Endodermal cell (in vitro differentiated cells): ENCODE results near the gene NEDD4L. TPM values are rescaled to one million over a fixed set of nuclear protein-coding genes. Genes with fewer than 3 reads are reported as not detected.

Experiments
- DNase-seq: peaks from one replicate; pipeline ENCODE4 v3.0.0-alpha.2; 2017
- H3K27ac ChIP-seq: 2 replicates; pipeline ENCODE4 v1.5.1; 2013; ENCODE audit warnings: mild to moderate bottlenecking, low read depth, low read length, moderate library complexity
- H3K27me3 ChIP-seq: 2 replicates; pipeline ENCODE4 v1.6.1; 2013; ENCODE audit warnings: mild to moderate bottlenecking, low read length, moderate library complexity; ENCODE audit not compliant: insufficient read depth, control insufficient read depth, poor library complexity, severe bottlenecking
- H3K36me3 ChIP-seq: 2 replicates; pipeline ENCODE4 v1.7.0; 2013; ENCODE audit warnings: mild to moderate bottlenecking, low read length, moderate library complexity; ENCODE audit not compliant: control insufficient read depth, insufficient read depth
- H3K4me1 ChIP-seq: one replicate; pipeline ENCODE4 v1.7.0; 2013; ENCODE audit warnings: low read length; ENCODE audit not compliant: control insufficient read depth, insufficient read depth
- H3K4me3 ChIP-seq: 2 replicates; pipeline ENCODE4 v1.5.1; 2013; ENCODE audit warnings: mild to moderate bottlenecking, low read length, moderate library complexity
- H3K9ac ChIP-seq: 2 replicates; pipeline ENCODE4 v1.6.1; 2013; ENCODE audit warnings: mild to moderate bottlenecking, low read length, moderate library complexity; ENCODE audit not compliant: poor library complexity, severe bottlenecking; ENCODE audit errors: extremely low read depth
- H3K9me3 ChIP-seq: 2 replicates; pipeline ENCODE4 v1.6.1; 2013; ENCODE audit warnings: mild to moderate bottlenecking, low read length, moderate library complexity; ENCODE audit not compliant: control insufficient read depth
- H3K27ac Mint-ChIP-seq: 2 replicates; pipeline ENCODE4 v1.8.0; 2020; ENCODE audit warnings: mixed read lengths
- H3K27me3 Mint-ChIP-seq: 2 replicates; pipeline ENCODE4 v1.8.0; 2021; ENCODE audit warnings: mild to moderate bottlenecking, mixed read lengths; ENCODE audit not compliant: insufficient read depth
- H3K36me3 Mint-ChIP-seq: 2 replicates; pipeline ENCODE4 v1.8.0; 2020; ENCODE audit warnings: low read depth, mixed read lengths
- H3K4me1 Mint-ChIP-seq: 2 replicates; pipeline ENCODE4 v1.8.0; 2020; ENCODE audit warnings: mixed read lengths
- H3K4me3 Mint-ChIP-seq: 2 replicates; pipeline ENCODE4 v1.8.0; 2020; ENCODE audit warnings: mild to moderate bottlenecking, moderate library complexity, mixed read lengths
- H3K9me3 Mint-ChIP-seq: 2 replicates; pipeline ENCODE4 v1.8.0; 2020; ENCODE audit warnings: mild to moderate bottlenecking, mixed read lengths
- CTCF ChIP-seq: fragments of 200-600 bp; sonication (generic); conservative IDR thresholded peaks from 2 replicates; pipeline ENCODE4 v1.5.0; 2021; ENCODE audit warnings: antibody characterized with exemption, mild to moderate bottlenecking
- WGBS, 2 experiments: methylation state at CpG; one replicate each; pipeline versions ENCODE4 v1.1.5 to v1.1.7; 2013; ENCODE audit warnings: missing lambda C conversion rate in 2 of 2, mixed read lengths in 1 of 2; ENCODE audit not compliant: insufficient coverage in 1 of 2, insufficient read length in 1 of 2; 5-methylcytosine and 5-hydroxymethylcytosine counted together
- total RNA-seq, 2 donors: library from RNA; stranded (reverse); fragmentation: NEBNext Ultra II Directional in 1 of 2; extraction: Animal tissue kit (Norgen Biotek cat#: 25700) in 1 of 2; gene quantifications; 2 replicates in 1 of 2; 3 replicates in 1 of 2; pipeline ENCODE4 v1.2.1, GENCODE V29; 2021

NEDD4L gene
- total RNA-seq, 2 donors from 2014 or later: 70.5 to 75.3 TPM

GRCh38 chr18:58339890-58340289, 295.9 kb downstream of the NEDD4L start:
- peaks cover 5% of the 10 kb centered on the region for H3K4me1 ChIP-seq
- H3K36me3 ChIP-seq: peaks cover 20% of the 10 kb centered on the region
- no peaks in the 10 kb centered on the region for H3K27me3 Mint-ChIP-seq
- H3K4me3 ChIP-seq: no peak overlapping the region
- H3K4me1 Mint-ChIP-seq: peaks cover 38% of the 10 kb centered on the region
- no peaks in the 10 kb centered on the region for H3K9me3 Mint-ChIP-seq
- H3K9me3 ChIP-seq: no peaks in the 10 kb centered on the region
- H3K27me3 ChIP-seq: no peaks in the 10 kb centered on the region
- H3K36me3 Mint-ChIP-seq: peaks cover 20% of the 10 kb centered on the region
- no peak overlapping the region for H3K27ac ChIP-seq
- H3K27ac Mint-ChIP-seq: no peak overlapping the region
- DNase-seq: no peak
- no peak for TF ChIP-seq CTCF
- 87 to 92% methylated on average over 5 of the region's 5 CpGs for WGBS, 2 experiments
- H3K4me3 Mint-ChIP-seq: no peak overlapping the region
- H3K9ac ChIP-seq: no peak overlapping the region

DNA sequence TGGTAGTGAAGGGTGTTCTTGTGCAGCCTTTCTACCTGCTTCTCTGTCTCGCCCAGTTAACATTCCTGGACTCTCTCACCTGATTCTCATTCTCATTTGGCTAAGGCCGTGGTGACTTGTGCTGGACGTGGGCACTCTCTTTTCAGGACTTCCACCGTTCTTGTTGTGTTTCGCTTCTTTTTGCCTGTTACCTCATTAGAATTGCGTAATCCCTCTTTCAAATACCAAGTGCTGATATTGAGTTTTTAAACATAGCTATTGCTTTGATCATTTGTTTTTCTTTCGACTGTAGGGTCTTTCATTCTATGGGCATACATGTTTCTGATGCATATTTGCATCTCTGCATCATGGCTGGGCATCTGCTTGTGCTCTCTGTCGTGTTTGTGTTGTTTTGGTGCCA, 297.9 kb downstream of the NEDD4L start:
- Mint-ChIP-seq H3K9me3 (no peaks in the 10 kb centered on the region), H3K27me3 (no peaks in the 10 kb centered on the region), H3K36me3 (peaks cover 15% of the 10 kb centered on the region), H3K27ac (no peak overlapping the region), H3K4me3 (no peak overlapping the region), H3K4me1 (peaks cover 32% of the 10 kb centered on the region)
- no peak for TF ChIP-seq CTCF
- Histone ChIP-seq H3K4me1 (peaks cover 5% of the 10 kb centered on the region), H3K36me3 (peaks cover 13% of the 10 kb centered on the region), H3K27me3 (no peaks in the 10 kb centered on the region), H3K27ac (no peak overlapping the region), H3K9ac (no peak overlapping the region), H3K9me3 (no peaks in the 10 kb centered on the region), H3K4me3 (no peak overlapping the region)
- 89% methylated on average over 8 of the region's 8 CpGs for WGBS, 2 experiments
- DNase-seq: no peak

- no peaks in the 10 kb centered on the region for H3K9me3 ChIP-seq
- no peak overlapping the region for H3K9ac ChIP-seq
- H3K4me1 ChIP-seq: peaks cover 5% of the 10 kb centered on the region
- H3K36me3 Mint-ChIP-seq: peaks cover 19% of the 10 kb centered on the region
- H3K9me3 Mint-ChIP-seq: no peaks in the 10 kb centered on the region
- 91 to 100% methylated on average over 2 to 3 of the region's 3 CpGs for WGBS, 2 experiments
- DNase-seq: no peak
- TF ChIP-seq CTCF: no peak
- no peak overlapping the region for H3K4me3 Mint-ChIP-seq
- H3K4me1 Mint-ChIP-seq: peaks cover 23% of the 10 kb centered on the region
- no peaks in the 10 kb centered on the region for H3K27me3 ChIP-seq
- H3K27me3 Mint-ChIP-seq: no peaks in the 10 kb centered on the region
- peaks cover 17% of the 10 kb centered on the region for H3K36me3 ChIP-seq
- no peak overlapping the region for H3K4me3 ChIP-seq
- no peak overlapping the region for H3K27ac ChIP-seq
- H3K27ac Mint-ChIP-seq: no peak overlapping the region
Observed at GRCh38 chr18:58344080-58344670, 300.1 kb downstream of the NEDD4L start.
